OCI-LY3 (cell line): ENCODE results near the gene SMCO2.

Source experiments
- H2AFZ ChIP-seq: fragments of 200-600, 300-600 bp; shearing (Covaris generic); 2 replicates; pipeline ENCODE4 v1.6.0; 2014; ENCODE audit warnings: antibody characterized with exemption, low read depth, low read length
- H3K27ac ChIP-seq: fragments of 200-600, 300-600 bp; sonication (generic); 2 replicates; pipeline ENCODE4 v1.5.1; 2014; ENCODE audit warnings: mild to moderate bottlenecking, low read length, moderate library complexity, mixed read lengths
- H3K27me3 ChIP-seq: fragments of 200-600, 300-600 bp; sonication (generic); 2 replicates; pipeline ENCODE4 v1.6.1; 2014; ENCODE audit warnings: low read depth, low read length, mixed read lengths
- H3K36me3 ChIP-seq: fragments of 200-600, 300-600 bp; sonication (generic); replicated peaks from 2 replicates; pipeline ENCODE3; 2014; ENCODE audit warnings: low read depth, low read length, mixed read lengths
- H3K4me1 ChIP-seq: fragments of 300-600, 200-600 bp; sonication (generic); 2 replicates; pipeline ENCODE4 v1.6.1; 2014; ENCODE audit warnings: low read length, mixed read lengths
- H3K4me2 ChIP-seq: fragments of 200-600, 300-600 bp; sonication (generic); 2 replicates; pipeline ENCODE4 v1.6.1; 2014; ENCODE audit warnings: low read length, mixed read lengths
- H3K4me3 ChIP-seq: fragments of 300-600, 200-600 bp; sonication (generic); 2 replicates; pipeline ENCODE4 v1.5.1; 2014; ENCODE audit warnings: antibody characterized with exemption, mild to moderate bottlenecking, low read length, moderate library complexity
- H3K79me2 ChIP-seq: fragments of 300-600, 200-600 bp; shearing (Covaris generic); 2 replicates; pipeline ENCODE4 v1.6.1; 2014; ENCODE audit warnings: mild to moderate bottlenecking, low read length, mixed read lengths
- H3K9ac ChIP-seq: fragments of 300-600, 200-600 bp; shearing (Covaris generic); 2 replicates; pipeline ENCODE4 v1.6.0; 2014; ENCODE audit warnings: mild to moderate bottlenecking, low read length, moderate library complexity
- H3K9me3 ChIP-seq: fragments of 200-600, 300-600 bp; shearing (Covaris generic); 2 replicates; pipeline ENCODE4 v1.6.1; 2014; ENCODE audit warnings: low read length, mixed read lengths; ENCODE audit not compliant: insufficient read depth
- H4K20me1 ChIP-seq: fragments of 200-600, 300-600 bp; sonication (generic); 2 replicates; pipeline ENCODE4 v1.6.1; 2016; ENCODE audit warnings: low read length, mixed read lengths; ENCODE audit not compliant: insufficient read depth
- CTCF ChIP-seq: fragments of 200-600, 300-600 bp; sonication (generic); IDR thresholded peaks from 2 replicates; pipeline ENCODE4 v1.5.1; 2014; ENCODE audit warnings: antibody characterized with exemption, low read length, low read depth
- EZH2phosphoT487 ChIP-seq: fragments of 200-600 bp; shearing (Covaris generic); IDR thresholded peaks from 2 replicates; pipeline ENCODE4 v1.6.1; 2018; ENCODE audit warnings: antibody characterized with exemption, mixed run types, low read depth

The SMCO2 gene

DNA sequence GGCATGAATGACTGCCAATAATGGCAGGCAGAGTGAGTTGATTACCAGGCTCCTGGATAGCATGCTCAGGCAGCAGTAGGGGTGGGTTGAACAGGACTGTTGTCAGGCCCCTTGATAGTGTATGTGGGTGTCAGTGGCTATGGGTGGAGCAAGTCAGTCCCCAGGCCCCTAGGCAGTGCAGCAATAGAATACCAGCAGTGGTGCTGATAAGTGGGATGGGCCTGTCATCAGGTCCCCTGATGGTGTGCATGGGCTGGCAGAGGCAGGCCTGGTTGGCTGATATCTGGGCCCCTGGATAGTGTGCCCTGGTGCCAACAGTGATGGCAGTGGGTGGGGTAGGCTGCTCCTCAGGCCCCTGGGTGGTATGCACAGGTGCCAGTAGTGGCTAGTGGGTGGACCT is 32.4 kb downstream of the SMCO2 start:
- no peaks in the 10 kb centered on the region for H4K20me1 ChIP-seq
- H3K4me1 ChIP-seq: no peaks in the 10 kb centered on the region
- no peaks in the 10 kb centered on the region for H3K79me2 ChIP-seq
- H3K27ac ChIP-seq: no peak overlapping the region
- H3K36me3 ChIP-seq: peaks cover 9% of the 10 kb centered on the region
- no peak overlapping the region for H3K9ac ChIP-seq
- TF ChIP-seq EZH2phosphoT487 (no peak), CTCF (no peak)
- no peak overlapping the region for H3K4me2 ChIP-seq
- no peak overlapping the region for H2AFZ ChIP-seq
- H3K4me3 ChIP-seq: no peak overlapping the region
- H3K9me3 ChIP-seq: peaks cover 13% of the 10 kb centered on the region; the same call in 1 of the 2 replicates
- H3K27me3 ChIP-seq: no peaks in the 10 kb centered on the region

- no peak overlapping the region for H3K27ac ChIP-seq
- H3K4me3 ChIP-seq: no peak overlapping the region
- no peak overlapping the region for H3K9ac ChIP-seq
- no peaks in the 10 kb centered on the region for H4K20me1 ChIP-seq
- H3K9me3 ChIP-seq: peaks cover 13% of the 10 kb centered on the region; the same call in 1 of the 2 replicates
- H3K36me3 ChIP-seq: peaks cover 9% of the 10 kb centered on the region
- no peaks in the 10 kb centered on the region for H3K4me1 ChIP-seq
- no peaks in the 10 kb centered on the region for H3K27me3 ChIP-seq
- no peak overlapping the region for H3K4me2 ChIP-seq
- H2AFZ ChIP-seq: no peak overlapping the region
- no peak for TF ChIP-seq EZH2phosphoT487
- TF ChIP-seq CTCF: no peak
- H3K79me2 ChIP-seq: no peaks in the 10 kb centered on the region
Observed at GRCh38 chr12:27480016-27480415, 33.5 kb downstream of the SMCO2 start.

DNA sequence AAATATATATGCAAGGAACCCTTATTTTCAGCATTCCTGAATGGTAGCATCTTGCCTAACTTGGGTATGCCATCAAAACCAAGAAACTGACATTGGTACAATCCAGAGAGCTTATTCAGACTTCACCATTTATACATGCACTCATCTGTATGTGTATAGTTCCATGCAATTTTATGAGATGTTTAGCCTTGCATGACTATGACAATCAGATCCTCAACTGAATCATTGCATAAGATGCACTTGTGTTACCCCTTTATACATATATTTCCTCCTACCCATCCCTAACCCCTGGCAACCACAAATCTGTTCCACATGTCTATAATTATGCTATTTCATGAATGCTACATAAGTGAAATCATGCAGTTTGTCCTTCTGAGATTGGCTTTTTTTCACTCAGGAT is 40.4 kb downstream of the SMCO2 start:
- Histone ChIP-seq H3K4me3 (no peak overlapping the region), H3K27ac (no peak overlapping the region)

DNA sequence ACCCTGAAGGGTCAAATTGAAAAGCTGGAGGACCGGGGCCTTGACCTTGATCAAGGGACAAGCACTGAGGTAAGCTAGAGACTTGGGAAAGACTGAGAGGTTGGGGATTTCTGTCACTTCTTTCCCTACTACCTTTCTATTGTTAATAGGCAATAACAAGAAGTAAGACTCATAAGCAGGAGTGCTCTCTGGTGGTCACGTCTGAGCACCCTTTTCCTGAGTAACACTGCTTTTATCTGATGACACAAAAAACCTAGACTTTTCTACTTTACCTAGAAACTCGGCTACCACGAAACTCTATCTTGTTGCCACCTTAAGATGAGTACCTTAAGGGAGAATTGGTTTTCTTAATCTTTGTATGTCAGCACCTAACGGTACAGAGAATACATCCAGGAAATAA is 41.9 kb downstream of the SMCO2 start:
- Histone ChIP-seq H3K27ac (no peak overlapping the region), H3K4me1 (no peaks in the 10 kb centered on the region), H3K27me3 (no peaks in the 10 kb centered on the region), H3K9ac (no peak overlapping the region), H3K9me3 (no peaks in the 10 kb centered on the region), H3K79me2 (no peaks in the 10 kb centered on the region), H4K20me1 (no peaks in the 10 kb centered on the region), H2AFZ (no peak overlapping the region), H3K36me3 (no peaks in the 10 kb centered on the region), H3K4me3 (no peak overlapping the region), H3K4me2 (no peak overlapping the region)
- TF ChIP-seq CTCF (no peak), EZH2phosphoT487 (no peak)

More for the DNA sequence above, 40.4 kb downstream of the SMCO2 start:
- no peak for TF ChIP-seq EZH2phosphoT487
- TF ChIP-seq CTCF: no peak
- Histone ChIP-seq H2AFZ (no peak overlapping the region), H3K27me3 (no peaks in the 10 kb centered on the region), H3K9me3 (no peaks in the 10 kb centered on the region), H3K79me2 (no peaks in the 10 kb centered on the region), H3K4me1 (no peaks in the 10 kb centered on the region), H3K9ac (no peak overlapping the region), H4K20me1 (no peaks in the 10 kb centered on the region), H3K36me3 (no peaks in the 10 kb centered on the region), H3K4me2 (no peak overlapping the region)
